HG02759 (cell line): Measurements from ENCODE around the gene TMEM178A.

Experiments used
- ATAC-seq: cut with Tn5 transposase; IDR thresholded peaks from one replicate; pipeline ENCODE4 v1.9.1; 2021; ENCODE audit warnings: mild to moderate bottlenecking, moderate library complexity; ENCODE audit not compliant: unreplicated experiment

TMEM178A gene

DNA sequence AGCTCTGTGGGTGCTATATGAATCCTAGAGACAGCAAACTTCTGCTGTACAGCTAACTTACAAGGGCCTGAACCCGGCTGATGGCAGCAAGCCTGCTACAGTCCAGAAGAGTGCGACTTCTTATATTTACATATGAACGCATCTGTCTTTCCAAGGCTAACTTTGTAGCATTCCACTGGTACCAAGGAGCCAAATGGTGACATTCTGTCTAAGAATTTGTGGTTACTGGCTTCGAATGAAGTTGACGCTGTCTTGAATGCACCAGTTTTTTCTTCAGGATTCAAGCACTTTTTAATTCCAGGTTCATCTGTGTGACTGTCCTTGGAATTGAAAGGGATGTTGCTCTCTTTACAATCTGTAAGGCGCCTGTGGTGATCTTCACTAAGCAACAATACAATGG is 70.9 kb downstream of the TMEM178A start:
- no peak for ATAC-seq

DNA sequence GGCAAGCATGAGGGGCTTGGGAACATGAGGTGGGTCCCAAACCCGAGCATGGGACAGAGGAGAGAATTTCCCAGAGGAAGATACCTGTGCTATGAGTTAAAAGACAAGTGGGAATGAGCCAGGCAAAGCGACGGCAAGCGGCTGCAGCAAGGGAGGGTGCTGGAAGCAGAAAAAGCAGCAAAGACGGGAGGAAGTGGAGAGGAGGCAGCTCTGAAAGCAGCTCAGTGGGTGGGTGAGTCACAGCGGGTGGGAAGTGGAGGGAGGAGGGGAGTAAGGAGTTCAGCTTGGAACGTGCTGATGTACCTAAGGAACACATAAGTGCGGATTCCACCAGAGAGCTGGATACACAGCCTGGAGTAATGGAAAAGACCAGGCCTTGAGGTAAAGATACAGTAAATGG is 71.9 kb downstream of the TMEM178A start:
- ATAC-seq, result no peak

DNA sequence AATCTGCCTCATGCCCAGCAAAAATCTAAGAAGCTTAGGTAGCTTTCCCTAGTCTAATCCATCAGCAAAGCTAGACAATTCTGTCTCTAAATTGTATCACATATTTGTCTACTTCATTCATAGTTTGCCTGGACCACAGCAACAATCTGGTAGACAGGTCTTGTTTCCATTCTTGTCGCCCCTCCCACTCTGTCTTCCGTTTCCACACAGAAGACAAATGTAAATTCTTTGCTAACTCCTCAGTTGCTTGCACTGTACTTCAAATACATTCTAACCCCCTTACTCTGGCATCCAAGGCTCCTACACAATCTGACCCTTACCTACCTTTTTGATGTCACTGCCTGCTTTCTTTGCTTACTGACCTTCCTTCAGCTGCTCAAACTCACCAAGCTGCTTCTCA is 73.2 kb downstream of the TMEM178A start:
- ATAC-seq, result no peak

DNA sequence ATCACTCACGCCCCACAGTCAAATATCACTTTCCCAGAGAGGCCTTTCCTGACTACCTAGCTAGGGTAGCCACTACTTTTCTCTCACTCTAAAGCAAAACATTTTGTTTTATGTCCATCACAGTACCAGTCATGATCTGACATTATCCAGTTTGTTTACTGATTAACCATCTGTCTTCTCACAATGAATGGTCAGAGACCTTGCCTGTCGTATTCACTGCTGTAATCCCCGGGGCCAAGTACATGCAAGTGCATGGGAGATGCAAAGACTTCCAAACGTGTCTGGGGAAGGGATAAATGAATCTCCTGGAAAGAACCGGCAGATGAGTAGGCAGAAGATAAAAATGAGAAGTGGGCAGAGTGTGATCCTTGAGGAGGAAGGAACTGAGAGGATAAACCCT is 73.7 kb downstream of the TMEM178A start:
- no peak for ATAC-seq

DNA sequence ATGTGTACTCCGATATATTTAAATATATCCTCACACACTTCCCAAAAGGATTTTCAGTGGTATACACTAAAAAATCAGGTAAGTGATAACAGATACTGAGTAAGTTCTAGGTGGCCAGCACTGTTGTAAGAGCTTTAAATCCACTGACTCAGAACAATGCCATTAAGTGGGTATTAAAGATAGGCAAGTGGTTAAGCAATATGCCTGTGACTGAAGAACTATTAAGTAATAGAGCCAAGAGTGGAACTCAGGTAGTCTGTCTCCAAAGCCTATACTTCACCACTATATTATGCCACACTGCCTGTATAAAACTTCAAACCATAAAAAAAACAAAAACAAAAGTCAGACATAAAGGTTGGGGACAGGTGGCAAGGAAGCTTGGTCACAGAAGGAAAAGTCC is 76.2 kb downstream of the TMEM178A start:
- ATAC-seq, result no peak

DNA sequence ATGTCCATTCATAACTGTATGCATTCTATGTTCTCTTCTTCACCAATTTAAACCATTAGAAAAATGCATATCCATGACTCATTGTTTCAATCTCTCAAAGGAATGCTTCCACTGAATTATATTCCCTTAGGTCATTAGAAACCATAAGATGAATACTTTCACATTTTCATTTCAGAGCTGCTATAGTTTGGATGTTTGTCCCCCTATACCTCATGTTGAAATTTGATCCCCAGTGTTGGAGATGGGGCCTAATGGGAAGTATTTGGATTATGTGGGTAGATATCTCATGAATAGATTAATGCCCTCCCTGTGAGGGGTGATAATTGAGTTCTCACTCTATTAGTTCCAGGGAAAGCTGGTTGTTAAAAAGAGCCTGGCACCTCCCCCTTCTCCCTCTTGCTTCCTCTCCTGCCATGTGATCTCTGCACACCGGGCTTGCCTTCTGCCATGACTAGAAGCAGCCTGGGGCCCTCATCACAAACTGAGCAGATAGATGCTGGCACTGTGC is 77.6 kb downstream of the TMEM178A start:
- no peak for ATAC-seq

DNA sequence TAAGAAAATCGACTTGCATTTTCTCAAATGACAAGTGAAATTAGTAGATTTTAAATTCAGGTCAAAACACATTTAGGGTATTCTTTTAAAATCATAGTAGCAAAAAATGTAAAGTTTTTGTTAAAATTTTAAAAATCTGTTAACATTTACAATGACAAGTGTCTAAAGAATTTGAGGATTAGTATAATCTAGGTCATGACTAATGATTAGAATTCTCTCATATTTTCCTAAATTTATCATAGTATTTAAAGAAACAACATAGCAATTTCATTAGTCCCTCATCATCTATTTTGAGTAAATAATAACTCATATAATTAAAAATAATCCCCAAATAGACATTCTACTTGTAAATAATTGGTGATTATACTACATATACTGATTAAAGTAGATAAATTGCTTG is 89.7 kb downstream of the TMEM178A start:
- no peak for ATAC-seq

DNA sequence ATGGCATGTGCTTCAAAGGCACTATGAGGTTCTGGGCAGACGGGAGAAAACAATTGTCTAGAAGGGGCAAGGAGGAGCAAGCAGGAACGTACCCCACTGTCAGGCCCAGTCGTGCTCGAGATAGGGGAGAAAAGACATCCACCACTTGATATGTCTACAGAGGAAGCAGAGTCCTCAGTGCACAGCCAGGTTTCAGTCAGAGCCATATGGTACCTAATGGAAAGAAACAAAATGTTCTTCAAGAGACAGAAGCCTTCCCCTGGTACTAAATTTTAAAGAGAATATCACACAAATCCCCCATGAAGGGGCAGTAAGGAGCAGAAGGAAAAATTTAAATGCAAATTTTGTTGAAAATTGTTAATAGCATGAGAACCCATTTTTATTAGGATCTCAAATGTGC is 91.4 kb downstream of the TMEM178A start:
- no peak for ATAC-seq

DNA sequence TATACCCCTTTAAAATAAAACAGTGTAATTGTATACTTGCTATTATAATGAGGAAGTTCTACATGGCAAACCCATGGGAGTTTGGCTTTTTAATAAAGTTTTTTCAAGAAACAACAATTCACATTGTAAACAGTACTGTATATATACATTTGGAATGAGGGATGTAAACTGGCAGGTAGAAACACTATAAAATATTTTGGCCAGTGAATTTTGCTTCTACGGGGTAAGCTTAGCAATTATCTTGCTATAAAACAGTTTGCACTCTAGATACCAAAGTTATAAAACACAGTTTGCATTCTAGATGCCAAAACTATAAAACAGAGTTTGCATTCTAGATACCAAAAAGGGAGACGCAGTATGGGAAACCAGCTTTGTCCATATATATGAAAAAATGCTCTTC is 96.7 kb downstream of the TMEM178A start:
- ATAC-seq, result no peak
